IPS-NIHi11 (cell line): Measurements from ENCODE around the gene PRND.
"Not testable (repeated sequence)": the region's sequence is repeated elsewhere in the genome, so short reads cannot be mapped to it uniquely, and the experiment has no call there.

Experiments
- DNase-seq: peaks from one replicate; pipeline ENCODE4 v3.0.0; 2012; ENCODE audit warnings: mixed read lengths, low spot score

Gene PRND

DNA sequence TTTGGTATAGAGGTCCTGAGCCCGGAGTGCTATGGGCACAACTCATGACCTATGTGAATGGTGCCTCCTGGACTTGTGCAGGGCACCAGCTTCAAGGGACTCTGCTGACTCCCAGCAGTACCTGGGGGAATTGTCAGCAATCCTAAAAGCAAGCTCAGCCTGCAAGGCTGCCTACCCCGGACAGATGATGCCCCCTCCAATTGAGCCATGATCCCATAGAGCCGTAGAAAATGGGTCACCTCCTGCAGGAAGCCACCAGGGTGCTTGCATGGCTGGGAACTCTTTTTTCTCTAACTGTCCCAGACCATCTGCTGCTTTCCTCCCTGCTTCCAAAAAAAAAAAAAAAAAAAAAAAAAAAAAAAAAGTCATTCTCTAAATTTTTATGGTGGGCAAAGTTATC is 12.9 kb upstream of the PRND start:
- DNase-seq: no peak

DNA sequence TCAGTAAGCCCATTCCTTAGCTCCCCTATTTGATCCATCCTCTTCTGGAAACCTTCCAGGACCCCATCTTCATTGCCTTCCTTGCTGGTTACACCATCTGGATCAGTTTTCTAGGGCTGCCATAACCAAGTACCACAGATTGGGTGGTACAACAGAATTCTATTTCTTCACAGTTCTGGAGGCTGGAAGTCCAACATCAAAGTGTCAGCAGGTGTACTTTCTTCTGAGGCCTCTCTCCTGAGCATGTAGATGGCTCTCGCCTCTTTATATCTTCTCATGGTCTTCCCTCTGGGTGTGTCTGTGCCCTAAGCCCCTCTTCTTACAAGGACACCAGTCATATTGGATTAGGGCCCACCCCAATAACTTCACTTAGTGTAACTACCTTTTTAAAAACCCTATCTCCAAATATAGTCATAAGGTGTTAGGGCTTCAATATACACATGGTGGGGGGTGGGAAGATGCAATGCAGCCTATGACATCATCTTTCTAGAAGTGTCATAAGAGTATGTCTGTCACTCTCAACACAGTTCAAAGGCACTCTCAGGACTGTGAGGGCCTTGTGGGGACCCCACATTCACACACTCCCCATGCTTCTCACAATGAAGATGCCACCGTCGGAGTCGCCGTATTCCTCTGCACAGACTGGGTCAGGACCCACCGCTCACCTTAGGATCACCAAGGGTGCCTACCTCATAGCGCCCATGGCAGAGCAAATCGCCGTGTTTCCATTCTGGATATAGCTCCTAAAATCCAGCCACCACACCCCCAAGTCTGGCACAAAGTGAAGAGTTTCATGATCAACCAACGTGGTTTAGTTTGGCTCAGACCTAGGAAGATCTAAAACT is 12.2 kb upstream of the PRND start:
- no peak for DNase-seq

DNA sequence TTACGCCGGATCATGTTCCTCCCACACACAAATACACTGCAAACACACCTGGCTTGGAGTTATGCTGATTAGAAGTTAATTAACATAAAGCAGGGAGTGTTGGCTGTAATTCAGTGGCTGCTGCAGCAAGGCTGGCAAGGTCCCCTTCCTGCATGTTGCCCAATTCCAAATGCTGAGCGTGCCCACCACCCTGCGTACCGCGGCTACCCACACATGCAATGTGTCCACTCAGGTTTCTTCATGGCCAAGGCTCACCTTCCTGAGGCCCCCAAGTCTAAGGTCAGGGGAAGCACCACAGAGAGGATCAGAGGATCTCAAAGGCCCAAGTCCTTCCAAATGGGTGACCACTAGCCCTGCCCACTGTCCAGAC is 11.6 kb upstream of the PRND start:
- no peak for DNase-seq

DNA sequence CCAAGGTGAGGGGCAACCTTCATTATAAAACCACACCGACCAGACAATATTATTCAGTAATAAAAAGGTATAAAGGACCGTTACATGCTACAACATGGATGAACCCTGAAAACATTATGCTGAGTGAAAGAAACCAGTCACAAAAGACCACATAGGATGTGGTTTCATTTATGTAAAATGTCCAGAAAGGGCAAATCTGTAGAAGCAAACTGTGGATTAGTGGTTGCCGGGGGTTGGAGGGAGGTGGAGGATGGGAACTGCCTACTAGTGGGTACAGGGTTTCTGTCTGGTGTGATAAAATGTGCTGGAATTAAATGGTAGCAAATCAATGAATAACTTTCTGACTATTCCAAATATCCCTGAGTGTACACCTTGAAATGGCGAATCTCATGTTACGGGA is 10.2 kb upstream of the PRND start:
- no peak for DNase-seq

DNA sequence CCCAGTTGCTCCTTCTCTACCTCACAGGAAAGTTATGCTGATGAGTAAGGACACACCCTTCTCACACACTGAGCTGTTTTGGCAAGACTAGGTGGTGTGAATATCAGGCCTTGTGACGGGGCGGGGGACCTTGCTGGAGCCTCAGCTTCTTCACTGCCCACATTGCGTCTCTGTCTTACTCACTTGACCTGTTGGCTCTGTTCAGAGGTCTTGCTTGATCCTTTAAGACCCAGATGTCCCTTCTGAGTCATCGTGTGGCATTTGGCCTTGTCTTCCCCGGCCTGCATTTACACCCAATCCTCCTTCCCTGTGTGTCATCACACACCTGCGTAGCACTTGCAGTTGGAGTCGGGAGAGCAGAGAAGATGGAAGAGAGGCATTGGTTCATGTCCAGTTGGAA is 8.3 kb upstream of the PRND start:
- no peak for DNase-seq

DNA sequence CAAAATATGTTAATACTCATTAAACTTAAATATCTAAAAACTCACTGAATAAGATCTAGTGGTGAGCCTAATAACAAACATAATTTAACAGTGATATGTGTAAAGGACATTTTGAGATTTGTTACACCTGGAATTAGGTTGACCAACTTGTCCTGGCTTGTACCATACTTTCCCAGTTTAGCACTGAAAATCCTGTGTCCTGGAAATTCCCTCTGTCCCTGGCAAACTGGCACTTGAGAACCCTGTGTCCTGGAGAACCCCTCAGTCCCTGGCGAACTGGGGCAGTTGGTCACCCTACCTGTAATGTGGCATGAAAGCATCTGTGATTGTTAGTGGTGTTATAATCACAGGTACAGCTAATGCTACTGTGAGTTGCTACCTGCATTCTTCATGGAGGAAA is 6.9 kb upstream of the PRND start:
- DNase-seq: no peak

DNA sequence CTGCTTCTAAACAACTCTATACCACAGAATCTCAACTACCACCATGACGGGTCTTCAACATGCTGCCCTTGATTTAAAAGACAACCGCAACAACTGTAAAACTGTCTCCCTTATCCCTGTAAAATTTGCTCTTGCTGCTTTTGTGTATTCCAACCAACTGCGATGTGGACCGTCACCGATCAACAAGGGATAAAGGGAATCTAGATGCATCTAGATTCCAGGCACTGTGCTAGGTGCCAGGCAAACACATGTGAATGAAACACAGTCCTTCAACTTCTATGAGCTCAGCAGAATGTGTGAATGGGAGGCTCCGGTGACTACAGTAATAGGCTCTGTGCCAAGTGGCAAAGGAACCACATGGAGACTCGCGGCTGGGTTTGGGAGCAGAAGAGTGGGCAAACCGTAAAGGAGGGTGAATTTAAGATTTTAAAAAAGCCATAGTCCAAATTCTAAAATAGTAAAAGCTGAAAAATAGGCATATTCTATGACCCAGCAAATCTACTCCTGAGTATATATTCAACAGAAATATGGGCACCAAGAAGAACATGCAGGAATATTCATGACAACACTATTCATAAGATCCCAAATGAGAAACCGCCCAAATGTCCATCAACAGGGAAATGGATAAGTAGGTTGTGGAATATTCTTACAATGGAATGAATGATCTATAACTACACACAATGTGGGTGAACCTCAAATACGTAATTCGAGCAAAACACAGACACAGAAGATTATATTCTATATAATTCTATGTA is 3.7 kb upstream of the PRND start:
- DNase-seq: no peak

DNA sequence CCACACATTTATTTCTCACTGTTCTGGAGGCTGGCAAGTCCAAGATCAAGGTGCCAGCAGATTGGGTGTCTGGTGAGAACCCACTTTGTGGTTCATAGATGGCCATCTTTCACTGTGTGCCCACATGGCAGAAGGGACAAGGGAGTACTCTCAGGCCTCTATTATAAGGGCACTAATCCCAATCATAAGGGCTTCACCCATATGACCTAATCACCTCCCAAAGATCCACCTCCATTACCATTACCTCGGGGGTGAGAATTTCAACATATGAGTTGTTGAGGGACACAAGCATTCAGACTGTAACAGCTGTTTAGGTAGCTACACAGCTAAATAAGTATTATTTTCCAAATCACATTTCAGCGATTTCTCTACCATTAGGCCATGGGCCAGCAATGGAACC is 2.5 kb upstream of the PRND start:
- no peak for DNase-seq

DNA sequence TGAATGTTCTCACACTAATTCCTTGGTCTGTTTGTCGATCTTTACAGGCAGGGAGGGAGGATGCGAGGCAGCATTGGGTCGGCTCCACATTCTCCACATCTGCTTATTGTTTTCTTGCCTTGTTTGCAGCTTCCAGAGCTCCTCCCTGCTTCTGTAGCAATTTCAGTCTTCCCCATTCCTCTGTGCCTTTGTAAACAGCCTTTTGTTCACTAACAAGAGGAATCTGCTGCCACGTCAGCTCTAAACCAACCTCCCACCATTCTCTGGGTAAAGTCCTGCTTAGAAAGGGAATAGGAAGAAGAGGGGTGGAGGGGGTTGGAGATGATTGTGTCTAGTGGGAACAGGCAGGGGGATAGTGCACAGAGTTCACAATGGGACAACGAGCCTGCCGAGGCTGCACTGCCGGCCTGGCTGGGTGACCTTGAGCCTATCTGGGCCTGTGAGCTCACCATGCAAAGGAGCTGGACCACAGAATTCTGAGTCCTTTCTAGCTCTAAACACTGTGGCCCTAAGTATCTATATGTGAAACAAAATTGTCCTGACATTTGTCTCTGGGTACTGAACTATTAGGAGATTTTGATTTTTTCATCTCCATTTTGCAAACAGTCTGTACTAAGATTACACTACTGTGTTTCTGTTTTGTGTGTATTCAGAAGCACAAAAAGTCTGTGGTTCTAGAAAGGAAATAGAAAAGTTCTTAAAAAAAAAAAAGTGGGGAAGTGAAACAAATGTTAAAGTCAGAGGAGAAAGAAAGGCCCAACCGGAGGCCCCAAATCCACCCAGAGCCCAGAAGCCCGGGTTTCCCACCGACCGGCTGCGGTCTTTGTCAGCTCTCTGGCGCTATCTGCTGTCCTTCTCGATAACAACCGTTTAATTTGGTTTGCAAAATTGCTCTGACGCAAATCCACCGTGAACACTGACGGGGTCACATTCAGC is 1.4 kb upstream of the PRND start:
- peak; percentile 83 for DNase-seq

DNA sequence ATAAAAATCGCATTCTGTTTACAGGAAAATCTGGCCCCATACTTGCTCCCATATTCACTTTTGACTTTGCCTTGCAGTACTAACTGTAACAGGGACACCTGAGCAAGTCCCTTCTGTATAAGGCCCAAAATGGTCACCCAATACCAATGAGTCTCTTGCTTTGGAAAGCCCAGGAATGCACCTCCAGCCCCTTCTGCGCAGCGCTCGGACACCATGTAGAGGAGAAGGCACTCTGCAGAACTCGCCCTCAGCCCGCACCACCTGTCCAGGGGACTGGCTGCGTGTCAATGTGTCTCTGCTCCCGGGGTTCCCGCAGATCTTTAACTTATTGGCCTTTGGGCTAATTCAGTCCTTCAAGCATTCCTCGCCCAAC is 746 bp upstream of the PRND start:
- no peak for DNase-seq

DNA sequence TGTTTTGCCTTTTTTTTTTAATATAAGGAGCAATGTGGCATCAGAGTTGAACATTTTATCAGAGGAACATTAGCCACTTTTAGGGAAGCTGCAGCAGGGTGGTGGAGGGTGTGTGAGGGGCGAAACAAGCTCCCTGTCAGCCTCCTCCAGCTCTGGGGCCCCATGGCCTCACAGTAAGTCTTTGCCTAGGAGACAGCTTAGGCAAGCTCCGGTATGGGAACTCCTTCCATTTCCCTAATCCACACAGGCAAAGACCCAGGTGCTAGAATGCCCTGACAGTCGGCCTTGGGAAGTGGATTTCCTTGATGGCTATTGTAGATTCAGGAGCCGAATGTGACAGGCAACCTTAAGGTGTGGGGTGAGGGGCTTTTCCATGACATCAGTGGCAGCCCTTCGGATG is 862 bp downstream of the PRND start:
- DNase-seq: no peak

DNA sequence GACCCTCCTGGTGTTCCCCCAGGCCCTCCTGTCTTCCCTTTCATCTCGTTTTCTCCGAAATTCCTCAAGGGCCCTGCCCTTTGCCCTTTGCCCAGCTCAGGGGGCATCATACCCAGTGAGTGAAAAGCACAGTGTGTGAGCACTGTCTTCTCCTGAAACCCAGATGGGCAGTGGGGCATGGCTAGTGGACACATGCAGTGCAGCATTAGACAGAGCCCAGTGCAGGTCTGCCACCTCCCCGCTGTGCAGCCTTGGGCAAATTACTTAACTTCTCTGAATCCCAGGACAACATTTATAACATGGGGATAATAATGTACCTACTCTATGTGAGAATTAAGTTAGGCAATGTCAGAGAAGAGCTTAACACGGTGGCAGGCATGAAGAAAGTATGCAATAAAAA is 1.3 kb downstream of the PRND start:
- no peak for DNase-seq

DNA sequence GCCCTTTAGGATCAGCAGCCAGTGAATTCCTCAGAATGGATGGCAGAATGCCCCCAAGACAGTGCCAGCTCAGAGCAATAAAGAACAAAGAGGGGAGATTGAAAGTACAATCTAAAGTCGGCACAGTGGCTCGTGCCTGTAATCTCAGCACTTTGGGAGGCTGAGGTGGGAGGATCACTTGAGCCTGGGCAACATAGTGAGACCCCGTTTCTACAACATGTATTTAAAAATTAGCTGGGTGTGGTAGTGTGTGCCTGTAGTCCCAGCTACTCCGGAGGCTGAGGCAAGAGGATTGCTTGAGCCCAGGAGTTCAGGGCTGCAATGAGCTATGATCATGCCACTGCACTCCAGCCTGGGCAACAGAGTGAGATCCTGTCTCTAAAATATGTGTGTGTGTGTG is 1.8 kb downstream of the PRND start:
- DNase-seq: not testable (repeated sequence)

DNA sequence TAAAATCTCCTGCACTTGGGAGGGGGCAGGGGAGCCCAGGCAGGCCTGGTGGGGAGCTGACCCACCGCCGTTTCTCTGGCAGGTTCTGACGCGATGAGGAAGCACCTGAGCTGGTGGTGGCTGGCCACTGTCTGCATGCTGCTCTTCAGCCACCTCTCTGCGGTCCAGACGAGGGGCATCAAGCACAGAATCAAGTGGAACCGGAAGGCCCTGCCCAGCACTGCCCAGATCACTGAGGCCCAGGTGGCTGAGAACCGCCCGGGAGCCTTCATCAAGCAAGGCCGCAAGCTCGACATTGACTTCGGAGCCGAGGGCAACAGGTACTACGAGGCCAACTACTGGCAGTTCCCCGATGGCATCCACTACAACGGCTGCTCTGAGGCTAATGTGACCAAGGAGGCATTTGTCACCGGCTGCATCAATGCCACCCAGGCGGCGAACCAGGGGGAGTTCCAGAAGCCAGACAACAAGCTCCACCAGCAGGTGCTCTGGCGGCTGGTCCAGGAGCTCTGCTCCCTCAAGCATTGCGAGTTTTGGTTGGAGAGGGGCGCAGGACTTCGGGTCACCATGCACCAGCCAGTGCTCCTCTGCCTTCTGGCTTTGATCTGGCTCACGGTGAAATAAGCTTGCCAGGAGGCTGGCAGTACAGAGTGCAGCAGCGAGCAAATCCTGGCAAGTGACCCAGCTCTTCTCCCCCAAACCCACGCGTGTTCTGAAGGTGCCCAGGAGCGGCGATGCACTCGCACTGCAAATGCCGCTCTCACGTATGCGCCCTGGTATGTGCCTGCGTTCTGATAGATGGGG is 3.0 kb downstream of the PRND start:
- no peak for DNase-seq

DNA sequence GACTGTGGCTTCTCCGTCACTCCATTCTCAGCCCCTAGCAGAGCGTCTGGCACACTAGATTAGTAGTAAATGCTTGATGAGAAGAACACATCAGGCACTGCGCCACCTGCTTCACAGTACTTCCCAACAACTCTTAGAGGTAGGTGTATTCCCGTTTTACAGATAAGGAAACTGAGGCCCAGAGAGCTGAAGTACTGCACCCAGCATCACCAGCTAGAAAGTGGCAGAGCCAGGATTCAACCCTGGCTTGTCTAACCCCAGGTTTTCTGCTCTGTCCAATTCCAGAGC is 3.5 kb downstream of the PRND start:
- no peak for DNase-seq

DNA sequence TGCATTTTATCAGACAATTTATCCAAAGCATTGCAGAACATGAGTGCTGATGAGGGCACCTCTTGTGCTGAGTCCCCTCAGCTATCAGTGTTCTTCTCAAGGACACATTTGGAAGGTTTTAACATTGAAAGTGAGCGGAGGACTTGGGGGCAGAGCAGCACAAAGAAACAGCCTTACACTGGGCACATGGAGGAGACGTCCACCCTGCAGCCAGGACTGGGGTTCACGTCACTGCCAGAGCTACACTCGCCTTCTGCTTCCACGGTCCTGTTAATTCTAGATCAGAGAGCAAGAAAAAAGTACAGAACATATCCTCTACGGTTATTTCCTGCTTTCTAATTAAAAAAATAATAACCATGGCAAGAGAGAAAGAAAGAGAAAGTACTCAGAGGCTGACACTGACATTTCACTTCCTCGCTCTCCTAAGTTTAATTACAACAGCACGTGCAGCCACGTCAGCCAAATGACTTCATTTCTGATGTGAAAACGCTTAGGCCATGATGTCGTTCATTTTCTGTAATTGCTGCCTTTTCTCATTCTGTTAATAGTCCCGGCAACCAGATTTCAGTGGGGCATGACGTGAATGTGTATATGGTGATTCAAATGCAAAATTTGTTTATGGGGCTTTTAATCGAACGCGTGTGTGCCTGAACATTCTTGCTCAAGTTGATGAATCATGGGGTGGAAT is 5.1 kb downstream of the PRND start:
- no peak for DNase-seq

DNA sequence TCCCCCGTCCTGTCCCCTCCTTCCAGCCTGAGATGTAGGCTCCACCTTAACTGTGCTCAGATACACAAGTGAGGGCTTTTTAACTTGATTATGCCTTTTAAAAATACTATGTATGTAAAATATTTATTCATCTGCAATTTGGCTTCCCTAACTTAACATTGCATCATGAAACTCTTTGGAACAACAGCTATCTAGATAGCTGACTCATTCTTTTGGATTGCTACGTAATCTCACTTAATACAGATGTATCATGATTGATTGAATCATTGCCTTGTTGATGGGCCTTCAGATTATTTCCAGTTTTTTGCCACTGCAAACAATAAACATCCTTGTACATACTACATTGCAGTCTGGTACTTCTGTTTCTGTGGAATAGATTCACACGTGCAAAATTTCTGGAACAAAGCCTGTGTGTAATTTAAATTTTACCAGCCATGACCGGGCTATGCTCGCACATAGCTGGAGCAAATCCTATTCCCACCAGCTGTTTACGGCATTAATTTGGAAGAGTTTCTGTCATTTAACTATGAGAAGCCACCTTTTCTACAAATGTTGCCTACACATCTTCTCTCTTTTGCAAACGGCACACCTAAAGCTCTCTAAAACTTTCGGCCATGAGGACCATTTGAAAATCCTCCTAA is 6.5 kb downstream of the PRND start:
- DNase-seq: no peak

DNA sequence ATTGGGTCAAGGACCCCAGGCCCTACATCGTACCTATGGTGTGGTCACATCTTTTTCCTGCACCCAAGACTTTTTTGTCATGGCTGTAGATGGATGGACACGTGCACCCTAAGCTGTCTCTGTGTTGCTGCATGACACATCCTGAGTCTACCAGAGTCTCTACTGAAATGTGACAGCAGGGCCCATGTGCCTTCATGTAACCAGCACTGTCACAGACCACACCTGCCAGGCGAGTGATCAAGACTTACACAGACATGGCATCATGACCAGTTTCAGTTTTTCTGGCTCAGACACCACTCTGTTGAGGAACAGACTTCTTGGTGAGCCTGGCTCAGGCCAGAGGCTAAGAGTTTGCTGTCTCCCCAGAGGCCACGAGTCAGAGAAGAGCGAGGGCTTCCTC is 7.6 kb downstream of the PRND start:
- no peak for DNase-seq

DNA sequence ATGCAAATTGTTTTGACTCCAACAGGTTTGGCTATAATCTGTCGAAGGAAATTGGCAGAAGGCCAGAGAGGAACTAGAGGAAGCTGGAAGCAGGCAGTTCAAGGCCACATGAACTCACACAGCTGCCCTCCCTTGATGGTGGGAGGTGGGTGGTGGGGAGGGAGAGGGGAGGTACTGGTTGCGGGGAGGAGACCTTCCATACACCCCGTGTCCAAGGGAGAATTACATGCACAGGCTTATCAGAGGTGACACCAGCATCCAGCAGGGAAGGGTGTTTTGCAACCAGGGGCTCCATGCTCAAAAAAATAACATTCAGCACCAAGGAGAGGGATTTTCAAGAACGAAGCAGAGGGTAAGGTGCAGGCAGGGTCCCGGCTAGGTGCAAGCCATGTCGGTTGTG is 9.1 kb downstream of the PRND start:
- peak; percentile 64 for DNase-seq

DNA sequence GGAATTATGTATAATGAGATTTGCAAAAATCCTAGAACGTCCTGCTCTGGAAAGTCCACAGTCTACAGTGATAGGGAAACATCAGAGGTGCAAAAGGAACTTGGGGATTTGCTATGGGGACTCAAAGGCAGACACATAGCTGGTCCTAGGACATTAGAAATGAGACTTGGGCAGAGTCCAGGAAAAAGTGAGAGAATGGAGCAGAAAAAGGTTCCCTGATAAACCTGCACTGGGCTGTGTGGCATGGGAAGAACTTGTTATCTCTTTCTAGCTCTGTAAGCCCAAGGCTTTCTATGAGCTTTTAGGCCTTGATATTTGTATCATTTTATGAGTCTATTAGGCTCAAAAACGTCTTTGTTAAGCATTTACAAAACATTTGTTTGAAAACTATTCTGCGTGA is 15.2 kb downstream of the PRND start:
- DNase-seq: no peak
